Measurements from ENCODE around the gene CAMK2N2.

The CAMK2N2 gene
- 0.31 to 0.47 reads per million in 2 donors for total RNA-seq

DNA sequence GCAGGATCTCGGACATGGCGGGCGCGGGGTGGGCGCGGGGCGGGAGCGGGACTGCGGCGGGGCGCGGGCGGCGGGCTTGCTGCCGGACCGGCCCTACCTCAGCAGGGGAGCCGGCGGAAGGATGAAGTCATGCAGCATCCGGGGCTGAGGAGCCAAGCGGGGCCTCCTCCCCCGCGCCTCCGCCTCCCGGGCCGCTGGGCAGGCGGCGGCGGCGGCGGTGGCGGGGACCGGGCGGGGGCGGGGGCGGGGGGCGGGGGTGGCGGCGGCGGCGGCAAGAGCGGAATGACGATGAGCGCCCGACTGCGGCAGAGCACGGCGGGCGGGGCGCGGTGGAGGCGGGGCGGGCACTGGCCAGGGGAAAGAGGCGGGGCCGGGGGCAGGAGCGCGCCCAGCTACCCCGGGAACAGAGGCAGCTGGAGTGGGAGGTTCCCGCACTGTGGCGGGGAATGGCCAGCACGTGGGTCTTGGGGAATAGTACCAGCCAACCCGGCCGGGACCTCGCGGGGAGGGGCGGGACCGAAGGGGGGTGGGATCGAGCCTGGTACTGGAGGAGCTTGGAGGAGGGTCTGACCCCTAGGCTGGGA lies at the start of gene CAMK2N2:
TSS of gene CAMK2N2 (minus strand) at position 284 of the 584 bp plus-strand sequence. CDS start at position 16, 268 bp downstream.
- DNase-seq, result peak in 3 of 5 experiments; percentile 46 to 55 (median 51)

GRCh38 chr3:184308744-184309143 lies 47.4 kb upstream of the CAMK2N2 start:
- DNase-seq, result no peak

DNA sequence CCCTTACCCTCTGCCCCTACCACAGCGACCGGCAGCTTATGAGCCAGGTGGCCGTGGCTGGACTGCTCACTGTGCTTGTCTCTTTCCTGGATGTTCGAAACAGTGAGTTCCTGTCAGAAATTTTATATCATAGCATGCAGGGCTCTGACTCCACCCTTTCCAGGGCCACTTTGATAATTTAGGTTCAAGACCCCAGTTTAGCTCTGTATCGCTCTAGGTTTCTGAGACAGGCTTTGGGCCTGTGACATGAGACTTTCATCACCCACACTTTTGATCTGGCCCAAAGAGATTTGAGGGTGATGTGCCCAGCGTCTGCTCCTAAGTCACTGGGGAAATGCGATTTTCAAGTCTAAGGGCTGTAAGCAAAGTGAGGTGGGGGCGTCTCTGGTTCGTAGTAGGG lies 46.6 kb upstream of the CAMK2N2 start:
- no peak for DNase-seq

- no peak for DNase-seq
These were observed 45.1 kb upstream of the CAMK2N2 start for GRCh38 chr3:184306341-184306972.

DNA sequence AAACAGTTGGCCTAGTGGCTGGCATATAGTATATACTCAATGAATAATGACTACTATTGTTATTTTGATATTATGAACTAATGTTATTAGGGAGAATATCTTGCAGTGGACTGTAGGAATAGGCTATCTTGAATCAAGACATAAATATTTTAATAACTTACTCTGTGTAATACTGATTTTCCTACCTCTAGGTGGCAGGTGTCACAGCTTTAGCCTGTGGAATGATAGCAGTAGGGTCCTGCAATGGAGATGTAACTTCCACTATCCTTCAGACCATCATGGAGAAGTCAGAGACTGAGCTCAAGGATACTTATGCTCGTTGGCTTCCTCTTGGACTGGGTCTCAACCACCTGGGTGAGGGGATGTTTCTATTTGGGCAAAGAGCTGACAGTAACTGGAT lies 44.2 kb upstream of the CAMK2N2 start:
- peak in 1 of 5 experiments; percentile 11 for DNase-seq

GRCh38 chr3:184300378-184300720 lies 39.0 kb upstream of the CAMK2N2 start:
- no peak for DNase-seq

DNA sequence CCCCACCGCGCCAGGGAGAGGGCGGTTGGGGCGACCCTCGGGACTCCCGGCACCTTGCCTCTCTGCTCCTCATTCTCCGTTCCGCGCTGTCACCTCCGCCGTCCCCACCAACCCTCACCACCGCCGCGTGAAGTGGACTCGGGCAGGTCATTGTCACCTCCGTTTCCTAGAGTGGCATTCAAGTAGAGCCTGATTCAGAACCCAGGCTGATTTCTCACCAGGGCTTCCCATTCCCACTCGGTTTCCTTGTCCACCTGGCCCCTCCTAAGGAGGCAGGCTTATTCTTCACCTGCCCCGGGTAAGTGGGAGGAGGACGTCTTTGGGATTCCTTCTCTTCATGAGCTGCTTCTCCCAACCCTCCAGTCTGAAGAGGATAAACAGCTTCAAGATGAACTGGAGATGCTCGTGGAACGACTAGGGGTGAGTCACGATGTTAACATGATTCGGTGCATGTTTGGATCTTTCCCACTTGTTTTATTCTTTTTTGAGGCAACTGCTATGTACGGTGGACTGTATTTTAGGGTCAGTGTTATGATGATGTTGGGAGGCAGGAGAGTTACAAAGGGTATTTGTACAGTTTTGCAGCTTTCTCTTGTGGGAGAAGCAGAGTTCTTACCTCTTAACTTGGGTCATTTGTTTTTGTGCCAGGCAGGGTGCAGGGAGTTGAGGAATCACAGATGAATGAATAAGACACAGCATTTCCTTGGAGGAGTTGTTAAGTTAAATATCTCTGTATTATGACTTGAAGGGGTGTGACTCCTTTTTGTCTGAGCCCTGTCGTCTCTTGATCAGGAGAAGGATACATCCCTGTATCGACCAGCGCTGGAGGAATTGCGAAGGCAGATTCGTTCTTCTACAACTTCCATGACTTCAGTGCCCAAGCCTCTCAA lies 38.4 kb upstream of the CAMK2N2 start:
- DNase-seq, result no peak

DNA sequence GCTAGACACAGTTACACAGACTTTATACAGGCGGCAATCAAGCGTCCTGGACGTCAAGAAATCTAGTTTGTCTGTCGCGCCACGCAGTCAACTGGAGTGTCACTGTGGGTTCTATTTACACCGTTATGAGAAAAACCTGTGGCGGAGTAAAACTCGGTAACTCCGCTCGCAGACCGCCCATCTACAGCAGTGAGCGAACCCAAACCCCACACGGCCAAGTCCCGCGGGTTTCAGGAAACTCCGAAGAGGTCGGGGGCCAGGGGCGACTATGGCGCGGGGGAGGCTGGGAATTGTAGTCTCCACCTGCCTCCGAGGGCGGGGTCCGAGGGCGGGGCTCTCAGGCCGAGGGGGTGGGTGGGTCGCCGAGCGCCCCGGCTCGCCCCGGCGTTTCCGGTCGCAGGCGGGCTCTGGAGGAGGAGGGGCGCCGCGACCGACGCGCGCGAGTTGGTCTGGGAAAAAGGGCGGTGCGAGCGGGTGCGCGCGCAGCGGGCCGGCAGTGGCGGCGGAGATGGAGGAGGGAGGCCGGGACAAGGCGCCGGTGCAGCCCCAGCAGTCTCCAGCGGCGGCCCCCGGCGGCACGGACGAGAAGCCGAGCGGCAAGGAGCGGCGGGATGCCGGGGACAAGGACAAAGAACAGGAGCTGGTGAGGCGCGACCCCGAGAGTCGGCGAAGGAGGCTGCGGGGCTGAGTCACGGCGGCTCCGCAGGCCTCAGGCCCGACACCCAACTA lies 37.6 kb upstream of the CAMK2N2 start, which contains the start of gene PSMD2:
TSS of gene PSMD2 (plus strand) at position 483 of the 729 bp plus-strand sequence. CDS start at position 509, 26 bp downstream.
- peak; percentile 95 to 98 (median 97) for DNase-seq

DNA sequence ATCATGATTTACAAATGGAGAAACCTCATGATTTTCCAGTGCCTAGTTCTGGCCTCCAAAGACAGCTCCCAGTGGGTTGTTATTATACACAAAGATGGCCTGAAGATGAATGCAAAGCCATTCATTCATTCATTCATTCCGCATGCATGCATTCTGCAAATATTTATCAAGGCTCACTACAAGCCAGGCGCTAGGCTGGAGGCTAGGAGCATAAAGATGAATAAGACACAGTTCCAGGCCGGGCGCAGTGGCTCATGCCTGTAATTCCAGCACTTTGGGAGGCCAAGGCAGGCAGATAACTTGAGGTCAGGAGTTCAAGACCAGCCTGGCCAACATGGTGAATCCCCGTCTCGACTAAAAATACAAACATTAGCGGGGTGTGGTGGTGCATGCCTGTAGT lies 35.3 kb upstream of the CAMK2N2 start:
- DNase-seq, result no peak

GRCh38 chr3:184295771-184296170 lies 34.4 kb upstream of the CAMK2N2 start:
- DNase-seq, result no peak

DNA sequence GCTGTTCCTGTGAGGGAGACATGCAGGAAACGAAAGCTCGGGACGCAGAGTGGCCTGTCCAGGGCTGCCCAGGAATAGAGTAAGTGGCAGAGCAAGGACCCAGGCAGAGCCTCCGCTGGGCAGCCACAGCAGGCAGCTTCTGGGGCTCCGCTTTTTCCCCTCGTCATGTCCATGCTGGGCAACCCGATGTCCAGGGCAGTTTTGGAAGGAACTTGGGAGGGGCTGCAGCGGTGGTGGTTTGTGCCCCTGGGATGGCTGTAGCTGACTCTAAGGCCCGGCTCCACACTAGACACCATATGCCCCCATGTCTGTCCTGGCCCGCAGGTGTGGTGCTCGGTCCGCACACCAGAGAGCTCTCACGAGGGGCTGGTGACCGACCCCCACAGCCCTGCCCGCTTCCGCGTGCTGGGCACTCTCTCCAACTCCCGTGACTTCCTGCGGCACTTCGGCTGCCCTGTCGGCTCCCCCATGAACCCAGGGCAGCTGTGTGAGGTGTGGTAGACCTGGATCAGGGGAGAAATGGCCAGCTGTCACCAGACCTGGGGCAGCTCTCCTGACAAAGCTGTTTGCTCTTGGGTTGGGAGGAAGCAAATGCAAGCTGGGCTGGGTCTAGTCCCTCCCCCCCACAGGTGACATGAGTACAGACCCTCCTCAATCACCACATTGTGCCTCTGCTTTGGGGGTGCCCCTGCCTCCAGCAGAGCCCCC lies 30.5 kb upstream of the CAMK2N2 start:
- no peak for DNase-seq

DNA sequence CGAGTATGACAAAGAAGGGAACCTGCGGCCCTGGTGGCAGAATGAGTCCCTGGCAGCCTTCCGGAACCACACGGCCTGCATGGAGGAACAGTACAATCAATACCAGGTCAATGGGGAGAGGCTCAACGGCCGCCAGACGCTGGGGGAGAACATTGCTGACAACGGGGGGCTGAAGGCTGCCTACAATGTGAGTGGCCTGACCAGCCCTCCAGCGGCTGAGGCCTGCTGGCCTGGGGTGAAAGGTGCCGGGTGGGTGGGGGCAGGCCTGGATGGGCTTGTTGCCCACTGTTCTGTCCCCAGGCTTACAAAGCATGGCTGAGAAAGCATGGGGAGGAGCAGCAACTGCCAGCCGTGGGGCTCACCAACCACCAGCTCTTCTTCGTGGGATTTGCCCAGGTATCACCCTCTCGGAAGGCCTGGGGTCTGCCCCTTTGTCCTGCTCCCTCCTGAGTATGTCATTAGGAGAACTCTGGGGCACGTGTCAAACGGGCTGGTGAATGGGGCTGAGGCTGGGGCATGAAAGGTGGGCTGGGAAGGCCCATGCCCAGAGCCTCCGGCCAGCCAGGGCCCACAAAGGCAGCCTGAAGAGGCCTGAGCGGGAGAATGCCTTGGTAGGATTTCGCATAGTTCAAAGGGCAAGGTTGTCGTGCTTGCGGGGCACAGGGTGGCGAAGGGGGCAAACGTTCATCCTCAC lies 29.8 kb upstream of the CAMK2N2 start:
- no peak for DNase-seq

- no peak for DNase-seq
These were observed 29.0 kb upstream of the CAMK2N2 start for GRCh38 chr3:184290331-184290730.

- DNase-seq, result peak in 4 of 5 experiments; percentile 16 to 60 (median 45)
These were observed 28.1 kb upstream of the CAMK2N2 start for GRCh38 chr3:184289426-184289938.

GRCh38 chr3:184284696-184285095 lies 23.3 kb upstream of the CAMK2N2 start:
- DNase-seq, result peak in 1 of 5 experiments; percentile 41

GRCh38 chr3:184283681-184284080 lies 22.3 kb upstream of the CAMK2N2 start:
- no peak for DNase-seq

GRCh38 chr3:184282941-184283340 lies 21.6 kb upstream of the CAMK2N2 start:
- no peak for DNase-seq

DNA sequence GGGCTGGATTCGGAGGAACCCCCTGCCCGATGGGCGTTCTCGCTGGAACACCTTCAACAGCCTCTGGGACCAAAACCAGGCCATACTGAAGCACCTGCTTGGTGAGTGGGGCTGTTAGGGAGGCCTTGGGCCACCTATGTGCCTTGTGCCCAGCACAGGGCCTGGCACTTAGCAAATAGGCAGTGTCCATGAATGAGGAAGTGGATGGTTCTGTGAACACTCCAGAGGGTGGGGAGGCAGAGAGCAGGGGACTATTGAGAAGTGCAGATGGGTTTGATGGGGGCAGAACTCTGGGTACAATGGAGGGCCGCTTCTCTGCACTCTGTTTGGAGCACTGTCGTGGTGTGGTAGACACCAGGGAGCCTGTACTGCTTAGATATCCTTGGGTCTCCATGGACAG lies 16.0 kb upstream of the CAMK2N2 start:
- no peak for DNase-seq

DNA sequence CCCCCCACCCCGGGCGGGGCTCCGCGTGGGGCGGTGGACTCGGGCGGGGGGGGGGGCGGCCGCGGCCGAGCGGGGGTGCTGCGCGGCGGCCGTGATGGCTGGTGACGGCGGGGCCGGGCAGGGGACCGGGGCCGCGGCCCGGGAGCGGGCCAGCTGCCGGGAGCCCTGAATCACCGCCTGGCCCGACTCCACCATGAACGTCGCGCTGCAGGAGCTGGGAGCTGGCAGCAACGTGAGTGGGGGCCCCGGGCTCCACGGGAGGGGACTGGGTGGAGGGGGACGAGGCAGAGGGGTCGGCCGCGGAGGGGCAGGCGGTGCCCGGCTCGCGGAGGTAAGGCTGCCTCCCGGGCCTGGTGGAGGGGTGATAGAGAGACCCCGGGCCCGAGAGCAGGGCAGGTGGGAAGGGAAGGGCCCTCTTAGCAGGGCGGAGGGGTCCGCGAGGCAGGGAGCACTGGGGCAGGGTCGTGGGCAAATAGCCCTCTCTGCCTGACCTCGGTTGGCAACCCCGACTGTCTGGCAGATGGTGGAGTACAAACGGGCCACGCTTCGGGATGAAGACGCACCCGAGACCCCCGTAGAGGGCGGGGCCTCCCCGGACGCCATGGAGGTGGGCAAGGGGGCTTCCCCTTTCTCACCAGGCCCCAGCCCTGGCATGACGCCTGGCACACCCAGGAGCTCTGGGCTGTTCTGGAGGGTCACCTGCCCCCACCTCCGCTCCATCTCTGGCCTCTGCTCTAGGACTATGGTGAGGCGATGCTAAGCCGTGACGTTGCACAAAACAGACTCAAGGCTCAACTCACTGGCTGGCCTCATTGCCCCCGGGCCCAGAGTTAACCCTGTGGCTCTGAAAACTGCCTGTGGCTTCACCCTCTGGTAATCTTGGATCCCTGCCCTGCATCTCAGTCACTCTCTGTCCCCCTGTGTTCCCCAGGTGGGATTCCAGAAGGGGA lies 14.9 kb upstream of the CAMK2N2 start, which contains the start of gene ECE2:
TSS of gene ECE2 (plus strand) at position 62 of the 950 bp plus-strand sequence. CDS start at position 194, 132 bp downstream.
- DNase-seq, result no peak

DNA sequence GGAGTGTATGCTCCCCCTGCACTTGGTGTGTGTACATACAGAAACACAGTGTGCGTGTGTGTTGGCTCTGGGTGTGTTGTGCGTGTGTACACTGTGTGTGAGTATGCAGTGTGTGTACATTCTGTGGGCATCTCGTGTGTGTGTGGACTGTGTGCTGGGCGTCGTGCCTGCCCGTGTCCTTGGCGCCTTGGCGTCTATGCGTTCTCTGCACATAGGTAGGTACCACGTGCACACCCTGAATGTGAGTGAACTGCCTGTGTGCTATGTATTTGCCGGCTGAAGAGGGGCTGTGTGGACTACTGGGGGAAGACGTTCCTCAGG lies 14.0 kb upstream of the CAMK2N2 start:
- DNase-seq, result no peak
